Endothelial cell of umbilical vein (primary cell): ENCODE data around the gene FCN1.

Source experiments
- EZH2 ChIP-seq: IDR thresholded peaks from 2 replicates; pipeline ENCODE4 v1.6.1; 2012; ENCODE audit warnings: borderline replicate concordance, low read depth, mild to moderate bottlenecking, moderate library complexity, low read length, inconsistent platforms; ENCODE audit not compliant: severe bottlenecking
- GATA2 ChIP-seq: IDR thresholded peaks from 2 replicates; pipeline ENCODE4 v1.7.0; 2011; ENCODE audit warnings: low read depth, mild to moderate bottlenecking, moderate library complexity, mixed read lengths, low read length; ENCODE audit not compliant: insufficient read length, insufficient read depth
- POLR2A ChIP-seq: IDR thresholded peaks from 2 replicates; pipeline ENCODE4 v1.6.1; 2012; ENCODE audit warnings: low read depth, mild to moderate bottlenecking, control low read depth, low read length
- TF ChIP-seq, protein P1 (sequence below), 2 donors: IDR thresholded peaks; 1 replicate in 1 of 2; 2 replicates in 1 of 2; pipeline ENCODE4 v1.5.1; 2011; ENCODE audit warnings: low read length in 2 of 2, mild to moderate bottlenecking in 2 of 2, moderate library complexity in 2 of 2, control low read depth in 1 of 2, inconsistent platforms in 1 of 2, low read depth in 1 of 2; ENCODE audit not compliant: insufficient read depth in 1 of 2; ENCODE audit errors: extremely low read depth in 1 of 2

GRCh38 chr9:134870746-134871662 lies 46.7 kb downstream of the FCN1 start:
- TF ChIP-seq, protein P1, sequence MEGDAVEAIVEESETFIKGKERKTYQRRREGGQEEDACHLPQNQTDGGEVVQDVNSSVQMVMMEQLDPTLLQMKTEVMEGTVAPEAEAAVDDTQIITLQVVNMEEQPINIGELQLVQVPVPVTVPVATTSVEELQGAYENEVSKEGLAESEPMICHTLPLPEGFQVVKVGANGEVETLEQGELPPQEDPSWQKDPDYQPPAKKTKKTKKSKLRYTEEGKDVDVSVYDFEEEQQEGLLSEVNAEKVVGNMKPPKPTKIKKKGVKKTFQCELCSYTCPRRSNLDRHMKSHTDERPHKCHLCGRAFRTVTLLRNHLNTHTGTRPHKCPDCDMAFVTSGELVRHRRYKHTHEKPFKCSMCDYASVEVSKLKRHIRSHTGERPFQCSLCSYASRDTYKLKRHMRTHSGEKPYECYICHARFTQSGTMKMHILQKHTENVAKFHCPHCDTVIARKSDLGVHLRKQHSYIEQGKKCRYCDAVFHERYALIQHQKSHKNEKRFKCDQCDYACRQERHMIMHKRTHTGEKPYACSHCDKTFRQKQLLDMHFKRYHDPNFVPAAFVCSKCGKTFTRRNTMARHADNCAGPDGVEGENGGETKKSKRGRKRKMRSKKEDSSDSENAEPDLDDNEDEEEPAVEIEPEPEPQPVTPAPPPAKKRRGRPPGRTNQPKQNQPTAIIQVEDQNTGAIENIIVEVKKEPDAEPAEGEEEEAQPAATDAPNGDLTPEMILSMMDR (IDR thresholded peaks at IDR 0.05; ENCODE audit: extremely low read depth in 1 of 2, insufficient read depth in 1 of 2, low read depth in 1 of 2, low read length in 2 of 2), result no peak
- TF ChIP-seq POLR2A (no peak), EZH2 (no peak), GATA2 (no peak)
